Parathyroid adenoma (tissue), 2 donors: Measurements from ENCODE around the gene MELK.

ENCODE experiments used
- H2AFZ ChIP-seq: fragments of 300-600 bp; sonication (generic); one replicate; pipeline ENCODE4 v1.7.0; 2017; ENCODE audit warnings: antibody characterized with exemption, mild to moderate bottlenecking
- H3K27ac ChIP-seq: fragments of 300-600 bp; sonication (generic); one replicate; pipeline ENCODE4 v1.7.0; 2017
- H3K27me3 ChIP-seq: fragments of 300-600 bp; sonication (generic); one replicate; pipeline ENCODE4 v1.7.0; 2017; ENCODE audit warnings: low read length; ENCODE audit not compliant: control insufficient read depth, insufficient read depth
- H3K36me3 ChIP-seq: fragments of 300-600 bp; sonication (generic); one replicate; pipeline ENCODE4 v1.7.0; 2017; ENCODE audit warnings: low read length; ENCODE audit not compliant: control insufficient read depth, insufficient read depth
- H3K4me1 ChIP-seq: fragments of 300-600 bp; sonication (generic); one replicate; pipeline ENCODE4 v1.7.0; 2017; ENCODE audit warnings: control low read depth
- H3K4me2 ChIP-seq: fragments of 300-600 bp; sonication (generic); one replicate; pipeline ENCODE4 v1.7.0; 2017; ENCODE audit warnings: low read length
- H3K4me3 ChIP-seq: fragments of 300-600 bp; sonication (generic); one replicate; pipeline ENCODE4 v1.7.0; 2017; ENCODE audit warnings: low read depth, low read length
- H3K79me2 ChIP-seq: fragments of 300-600 bp; sonication (generic); one replicate; pipeline ENCODE4 v1.7.0; 2017; ENCODE audit warnings: control low read depth
- H3K9ac ChIP-seq: fragments of 300-600 bp; sonication (generic); one replicate; pipeline ENCODE4 v1.7.0; 2017; ENCODE audit warnings: mild to moderate bottlenecking
- H3K9me3 ChIP-seq: fragments of 300-600 bp; sonication (generic); one replicate; pipeline ENCODE4 v1.7.0; 2017; ENCODE audit warnings: low read length; ENCODE audit not compliant: control insufficient read depth
- CTCF ChIP-seq: fragments of 300-600 bp; sonication (generic); IDR thresholded peaks from one replicate; pipeline ENCODE4 v1.7.0; 2017; ENCODE audit warnings: antibody characterized with exemption, mild to moderate bottlenecking
- donor health status: primary hyperparathyroidism.

Gene MELK

GRCh38 chr9:36671561-36671960 is 98.9 kb downstream of the MELK start:
- H3K27me3 ChIP-seq = no peaks in the 10 kb centered on the region
- H3K4me1 ChIP-seq = no peaks in the 10 kb centered on the region
- no peaks in the 10 kb centered on the region for H3K36me3 ChIP-seq
- H2AFZ ChIP-seq = no peak overlapping the region
- H3K79me2 ChIP-seq = no peaks in the 10 kb centered on the region
- H3K4me2 ChIP-seq = no peak overlapping the region
- H3K9ac ChIP-seq = no peak overlapping the region
- no peak overlapping the region for H3K27ac ChIP-seq
- no peak overlapping the region for H3K4me3 ChIP-seq
- no peaks in the 10 kb centered on the region for H3K9me3 ChIP-seq
- no peak for TF ChIP-seq CTCF

GRCh38 chr9:36676091-36676490 is 103.4 kb downstream of the MELK start:
- Histone ChIP-seq H3K9ac (no peak overlapping the region), H3K4me2 (no peak overlapping the region)

GRCh38 chr9:36676778-36677485 is 104.2 kb downstream of the MELK start:
- Histone ChIP-seq H3K4me1 (no peaks in the 10 kb centered on the region), H3K27ac (no peak overlapping the region), H3K36me3 (no peaks in the 10 kb centered on the region), H3K4me2 (no peak overlapping the region), H3K9ac (no peak overlapping the region), H3K9me3 (no peaks in the 10 kb centered on the region), H3K79me2 (no peaks in the 10 kb centered on the region), H3K4me3 (no peak overlapping the region), H2AFZ (no peak overlapping the region), H3K27me3 (no peaks in the 10 kb centered on the region)
- TF ChIP-seq CTCF = no peak

More at GRCh38 chr9:36676091-36676490, 103.4 kb downstream of the MELK start:
- no peak overlapping the region for H3K4me3 ChIP-seq
- no peaks in the 10 kb centered on the region for H3K9me3 ChIP-seq
- no peaks in the 10 kb centered on the region for H3K27me3 ChIP-seq
- H2AFZ ChIP-seq = no peak overlapping the region
- H3K4me1 ChIP-seq = no peaks in the 10 kb centered on the region
- H3K36me3 ChIP-seq = no peaks in the 10 kb centered on the region
- TF ChIP-seq CTCF = no peak
- H3K79me2 ChIP-seq = no peaks in the 10 kb centered on the region
- H3K27ac ChIP-seq = no peak overlapping the region

- no peak overlapping the region for H3K27ac ChIP-seq
- no peaks in the 10 kb centered on the region for H3K36me3 ChIP-seq
- H3K79me2 ChIP-seq = no peaks in the 10 kb centered on the region
- H3K4me3 ChIP-seq = no peak overlapping the region
- no peaks in the 10 kb centered on the region for H3K9me3 ChIP-seq
- H3K27me3 ChIP-seq = no peaks in the 10 kb centered on the region
- TF ChIP-seq CTCF = no peak
- no peak overlapping the region for H3K9ac ChIP-seq
- no peaks in the 10 kb centered on the region for H3K4me1 ChIP-seq
- H3K4me2 ChIP-seq = no peak overlapping the region
- no peak overlapping the region for H2AFZ ChIP-seq
These were observed 104.9 kb downstream of the MELK start for GRCh38 chr9:36677611-36678010.

GRCh38 chr9:36679710-36680109 is 107.0 kb downstream of the MELK start:
- Histone ChIP-seq H3K9ac (no peak overlapping the region), H3K79me2 (no peaks in the 10 kb centered on the region), H3K36me3 (no peaks in the 10 kb centered on the region), H3K27ac (no peak overlapping the region), H3K27me3 (no peaks in the 10 kb centered on the region), H3K9me3 (no peaks in the 10 kb centered on the region), H3K4me2 (no peak overlapping the region), H3K4me1 (no peaks in the 10 kb centered on the region), H3K4me3 (no peak overlapping the region), H2AFZ (no peak overlapping the region)
- no peak for TF ChIP-seq CTCF
